ENCODE data around the gene WDR12. TPM values are rescaled to one million over a fixed set of nuclear protein-coding genes. Genes with fewer than 3 reads are reported as not detected.
"Not testable (repeated sequence)": the region's sequence is repeated elsewhere in the genome, so short reads cannot be mapped to it uniquely, and the experiment has no call there.

The WDR12 gene
- total RNA-seq, 2 experiments from 2014 or later: 35.1 to 42.3 TPM

DNA sequence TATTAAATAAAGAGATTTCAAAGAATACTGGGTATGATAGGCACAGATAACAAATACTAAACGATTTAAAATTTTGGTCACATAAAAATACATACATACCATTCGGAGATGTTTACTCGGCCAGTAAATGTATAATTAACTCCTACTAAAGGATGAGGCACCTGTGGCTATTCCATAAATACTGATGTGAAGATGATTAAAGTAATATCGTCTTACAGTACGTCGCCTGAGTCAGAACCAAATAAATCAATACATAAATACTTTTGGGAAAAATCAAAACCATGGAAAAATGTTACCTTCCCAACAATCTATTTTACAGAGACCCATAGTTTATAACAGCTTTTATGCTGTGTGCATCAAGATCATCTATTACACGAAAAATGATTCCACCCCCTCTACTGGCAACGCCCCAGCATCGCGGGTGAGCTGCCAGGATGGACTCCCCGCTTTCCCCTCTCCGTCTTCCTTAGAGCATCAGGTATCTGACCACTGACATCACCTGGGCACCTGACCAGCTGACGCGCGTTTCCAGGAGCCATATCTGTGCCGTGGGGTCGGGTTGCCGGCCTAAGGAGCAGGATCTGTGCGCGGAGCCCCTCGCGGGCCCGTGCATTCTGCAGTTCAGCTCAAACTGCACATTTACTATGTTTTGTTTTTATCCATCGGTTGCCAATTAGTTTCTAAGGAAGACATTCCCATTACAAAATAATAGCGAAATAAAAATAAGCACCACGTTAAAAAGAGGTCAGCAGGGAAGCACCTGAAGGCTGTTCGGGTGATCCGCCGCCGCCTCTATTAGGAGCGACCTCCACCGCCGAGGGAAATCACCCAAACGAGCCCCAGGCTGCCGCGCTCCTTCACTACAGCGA lies 40.8 kb downstream of the WDR12 start:
- no peaks in the 10 kb centered on the region for H3K9me3 Mint-ChIP-seq
- peaks cover 11% of the 10 kb centered on the region for H3K4me1 Mint-ChIP-seq
- ATAC-seq (ENCODE audit: low read depth) (peak; percentile 86), DNase-seq (peak; percentile 68)
- peaks cover 4% of the 10 kb centered on the region for H3K27me3 Mint-ChIP-seq
- H3K4me3 Mint-ChIP-seq: peak overlapping the region; percentile 90
- H3K27ac Mint-ChIP-seq: peak overlapping the region; percentile 76
- POLR2A ChIA-PET: interaction anchor here (0.6 to 2.3 kb wide), 5 partner anchors 10 to 365 kb away, joined by 3 to 18 read pairs (median 4); partner anchors contain the start of gene FAM117B
- H3K36me3 Mint-ChIP-seq: no peaks in the 10 kb centered on the region

DNA sequence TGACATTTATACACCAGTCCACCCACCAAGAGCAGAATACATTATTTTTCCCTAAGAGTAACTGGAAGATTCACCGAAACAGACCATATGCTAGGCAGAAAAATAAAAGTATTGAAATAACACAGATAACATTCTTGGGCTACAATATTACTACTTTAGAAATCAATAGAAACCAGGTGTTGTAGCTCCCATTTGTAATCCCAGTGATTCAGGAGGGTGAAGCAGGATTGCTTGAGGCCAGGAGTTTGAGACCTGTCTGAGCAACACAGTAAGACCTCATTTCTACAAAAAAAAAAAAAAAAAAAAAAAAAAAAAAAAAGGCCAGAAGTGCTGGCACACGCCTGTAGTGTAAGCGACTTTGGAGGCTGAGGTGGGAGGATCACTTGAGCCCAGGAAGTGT lies 49.5 kb downstream of the WDR12 start:
- no peaks in the 10 kb centered on the region for H3K36me3 Mint-ChIP-seq
- no peak overlapping the region for H3K4me3 Mint-ChIP-seq
- H3K9me3 Mint-ChIP-seq: no peaks in the 10 kb centered on the region
- no peaks in the 10 kb centered on the region for H3K4me1 Mint-ChIP-seq
- no peak overlapping the region for H3K27ac Mint-ChIP-seq
- ATAC-seq (ENCODE audit: low read depth): no peak
- DNase-seq: no peak
- H3K27me3 Mint-ChIP-seq: no peaks in the 10 kb centered on the region
- POLR2A ChIA-PET: no interaction called here

DNA sequence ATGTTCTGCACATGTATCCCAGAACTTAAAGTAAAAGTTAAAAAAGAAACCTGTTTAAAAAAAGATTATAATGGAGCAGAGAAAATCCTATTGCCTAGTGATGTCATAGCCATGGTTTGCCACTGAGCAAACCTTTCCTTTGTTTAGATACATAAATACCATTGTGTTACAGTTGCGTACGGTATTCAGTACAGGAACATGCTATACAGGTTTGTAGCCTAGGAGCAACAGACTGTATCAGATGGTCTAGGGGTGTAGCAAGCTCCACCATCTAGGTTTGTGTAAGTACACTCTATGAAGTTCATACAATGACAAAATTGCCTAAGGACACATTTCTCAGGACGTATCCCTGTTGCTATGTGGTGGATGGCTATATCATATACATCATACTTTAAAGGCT lies 52.9 kb downstream of the WDR12 start:
- POLR2A ChIA-PET: no interaction called here
- Mint-ChIP-seq H3K4me3 (no peak overlapping the region), H3K27me3 (no peaks in the 10 kb centered on the region), H3K4me1 (no peaks in the 10 kb centered on the region), H3K36me3 (no peaks in the 10 kb centered on the region), H3K9me3 (no peaks in the 10 kb centered on the region), H3K27ac (no peak overlapping the region)
- ATAC-seq (ENCODE audit: low read depth) (no peak), DNase-seq (no peak)

DNA sequence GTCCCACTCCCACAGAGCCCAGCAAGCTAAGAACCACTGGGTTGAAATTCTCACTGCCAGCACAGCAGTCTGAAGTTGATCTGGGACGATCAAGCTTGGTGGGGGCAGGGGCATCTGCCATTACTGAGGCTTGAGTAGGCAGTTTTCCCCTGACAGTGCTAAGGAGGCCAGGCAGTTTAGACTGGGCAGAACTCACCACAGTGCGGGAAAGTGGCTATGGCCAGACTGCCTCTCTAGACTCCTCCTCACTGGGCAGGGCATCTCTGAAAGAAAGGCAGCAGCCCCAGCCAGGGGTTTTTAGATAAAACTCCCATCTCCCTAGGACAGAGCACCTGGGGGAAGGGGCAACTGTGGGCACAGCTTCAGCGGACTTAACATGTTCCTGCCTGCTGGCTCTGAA lies 62.1 kb downstream of the WDR12 start:
- not testable (repeated sequence) for H3K9me3 Mint-ChIP-seq; H3K27ac Mint-ChIP-seq; ATAC-seq (ENCODE audit: low read depth); H3K27me3 Mint-ChIP-seq; DNase-seq; H3K36me3 Mint-ChIP-seq; H3K4me3 Mint-ChIP-seq; H3K4me1 Mint-ChIP-seq
- POLR2A ChIA-PET: interaction anchor here (0.6 kb wide), 1 partner anchor 390 kb away, joined by 3 read pairs; the partner anchor contains the start of gene CYP20A1

DNA sequence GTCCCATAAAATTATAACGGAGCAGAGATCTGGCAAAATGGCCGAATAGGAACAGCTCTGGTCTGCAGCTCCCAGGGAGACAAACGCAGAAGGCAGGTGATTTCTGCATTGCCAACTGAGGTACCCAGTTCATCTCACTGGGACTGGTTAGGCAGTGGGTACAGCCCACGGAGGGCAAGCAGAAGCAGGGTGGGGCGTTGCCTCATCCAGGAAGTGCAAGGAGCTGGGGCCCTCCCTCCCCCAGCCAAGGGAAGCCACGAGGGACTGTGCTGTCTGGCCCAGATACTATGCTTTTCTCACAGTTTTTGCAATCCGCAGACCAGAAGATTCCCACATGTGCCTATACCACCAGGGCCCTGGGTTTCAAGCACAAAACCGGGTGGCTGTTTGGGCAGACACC lies 62.7 kb downstream of the WDR12 start:
- H3K4me3 Mint-ChIP-seq: no peak overlapping the region

DNA sequence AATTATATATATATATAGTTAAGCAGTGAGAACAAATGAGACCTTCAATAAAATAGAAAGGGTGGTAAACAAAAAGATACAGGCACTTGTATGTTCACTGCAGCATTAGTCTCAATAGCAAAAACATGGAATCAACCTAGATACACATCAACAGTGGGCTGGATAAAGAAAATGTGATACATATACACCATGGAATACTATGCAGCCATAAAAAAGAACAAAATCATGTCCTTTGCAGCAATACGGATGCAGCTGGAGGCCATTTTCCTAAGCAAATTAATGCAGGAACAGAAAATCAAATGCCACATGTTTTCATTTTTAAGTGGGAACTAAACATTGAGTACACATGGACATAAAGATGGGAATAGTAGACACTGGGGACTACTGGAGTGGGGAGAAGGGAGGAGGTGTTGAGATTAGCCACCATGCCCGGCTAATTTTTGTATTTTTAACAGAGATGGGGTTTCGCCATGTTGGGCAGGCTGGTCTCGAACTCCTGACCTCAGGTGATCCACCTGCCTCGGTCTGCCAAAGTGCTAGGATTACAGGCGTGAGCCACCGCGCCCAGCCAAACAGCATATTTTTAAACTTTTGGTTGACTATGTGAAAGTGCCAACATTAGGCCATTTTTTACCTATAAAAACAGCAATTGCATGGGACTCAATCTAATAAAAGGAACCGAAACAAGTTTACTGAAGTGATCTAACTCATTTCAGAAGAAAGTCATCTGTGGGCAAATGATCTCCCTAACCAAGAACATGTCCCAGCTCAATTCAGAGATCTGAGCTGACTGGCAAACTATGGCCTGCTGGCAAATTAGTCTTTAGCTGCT lies 63.6 kb downstream of the WDR12 start:
- POLR2A ChIA-PET: no interaction called here
- Mint-ChIP-seq H3K27ac (no peak overlapping the region), H3K27me3 (no peaks in the 10 kb centered on the region), H3K36me3 (peaks cover 2% of the 10 kb centered on the region), H3K4me3 (no peak overlapping the region), H3K9me3 (peaks cover 5% of the 10 kb centered on the region), H3K4me1 (peaks cover 4% of the 10 kb centered on the region)
- no peak for ATAC-seq (ENCODE audit: low read depth)
- DNase-seq: no peak

More for the DNA sequence above, 62.7 kb downstream of the WDR12 start:
- ATAC-seq (ENCODE audit: low read depth) (no peak), DNase-seq (no peak)
- Mint-ChIP-seq H3K4me1 (peaks cover 4% of the 10 kb centered on the region), H3K27ac (no peak overlapping the region), H3K9me3 (peaks cover 3% of the 10 kb centered on the region), H3K36me3 (peaks cover 2% of the 10 kb centered on the region), H3K27me3 (no peaks in the 10 kb centered on the region)
- POLR2A ChIA-PET: interaction anchor here (0.6 kb wide), 1 partner anchor 390 kb away, joined by 3 read pairs; the partner anchor contains the start of gene CYP20A1

DNA sequence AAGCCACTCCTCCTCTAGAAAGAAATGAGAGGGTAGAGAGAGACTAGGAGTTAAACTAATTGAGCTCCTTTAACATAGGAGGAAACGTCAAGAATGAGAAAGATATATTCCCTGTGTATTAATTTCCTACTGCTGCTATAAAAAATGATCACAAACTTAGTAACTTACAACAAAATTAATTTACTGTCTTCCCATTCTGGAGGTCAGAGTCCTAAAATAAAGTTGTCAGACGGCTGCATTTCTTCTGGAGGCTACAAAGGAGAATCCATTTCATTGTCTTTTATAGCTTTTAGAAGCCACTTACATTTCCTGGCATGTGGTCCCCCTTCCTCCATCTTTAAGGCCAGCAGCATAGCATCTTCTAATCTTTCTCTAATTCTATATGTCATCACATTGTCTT lies 66.8 kb downstream of the WDR12 start:
- no peak for DNase-seq
- Mint-ChIP-seq H3K27me3 (no peaks in the 10 kb centered on the region), H3K4me3 (no peak overlapping the region), H3K27ac (no peak overlapping the region), H3K4me1 (peaks cover 4% of the 10 kb centered on the region), H3K36me3 (peaks cover 5% of the 10 kb centered on the region), H3K9me3 (peaks cover 5% of the 10 kb centered on the region)
- ATAC-seq (ENCODE audit: low read depth): no peak
- POLR2A ChIA-PET: no interaction called here

DNA sequence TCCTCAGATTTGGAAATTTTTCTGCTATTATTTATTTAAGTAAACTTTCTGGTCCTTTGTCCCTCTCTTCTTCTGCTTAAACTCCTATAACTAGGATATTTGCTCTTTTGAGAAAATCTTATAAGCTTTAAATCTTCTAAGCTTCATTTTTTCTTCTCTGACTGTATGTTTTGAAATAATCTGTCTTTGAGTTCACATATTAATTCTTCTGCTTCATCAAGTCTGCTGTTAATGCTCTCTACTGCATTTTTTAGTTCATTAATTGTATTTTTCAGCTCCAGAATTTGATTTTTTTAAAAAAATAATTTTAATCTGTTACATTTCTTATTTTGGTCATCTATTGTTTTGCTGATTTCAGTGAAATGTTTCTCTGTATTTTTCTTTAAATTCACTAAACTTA lies 68.8 kb downstream of the WDR12 start:
- no peaks in the 10 kb centered on the region for H3K4me1 Mint-ChIP-seq
- POLR2A ChIA-PET: no interaction called here
- ATAC-seq (ENCODE audit: low read depth): no peak
- no peak for DNase-seq
- peaks cover 5% of the 10 kb centered on the region for H3K36me3 Mint-ChIP-seq
- no peak overlapping the region for H3K4me3 Mint-ChIP-seq
- no peaks in the 10 kb centered on the region for H3K27me3 Mint-ChIP-seq
- peaks cover 5% of the 10 kb centered on the region for H3K9me3 Mint-ChIP-seq
- H3K27ac Mint-ChIP-seq: no peak overlapping the region

DNA sequence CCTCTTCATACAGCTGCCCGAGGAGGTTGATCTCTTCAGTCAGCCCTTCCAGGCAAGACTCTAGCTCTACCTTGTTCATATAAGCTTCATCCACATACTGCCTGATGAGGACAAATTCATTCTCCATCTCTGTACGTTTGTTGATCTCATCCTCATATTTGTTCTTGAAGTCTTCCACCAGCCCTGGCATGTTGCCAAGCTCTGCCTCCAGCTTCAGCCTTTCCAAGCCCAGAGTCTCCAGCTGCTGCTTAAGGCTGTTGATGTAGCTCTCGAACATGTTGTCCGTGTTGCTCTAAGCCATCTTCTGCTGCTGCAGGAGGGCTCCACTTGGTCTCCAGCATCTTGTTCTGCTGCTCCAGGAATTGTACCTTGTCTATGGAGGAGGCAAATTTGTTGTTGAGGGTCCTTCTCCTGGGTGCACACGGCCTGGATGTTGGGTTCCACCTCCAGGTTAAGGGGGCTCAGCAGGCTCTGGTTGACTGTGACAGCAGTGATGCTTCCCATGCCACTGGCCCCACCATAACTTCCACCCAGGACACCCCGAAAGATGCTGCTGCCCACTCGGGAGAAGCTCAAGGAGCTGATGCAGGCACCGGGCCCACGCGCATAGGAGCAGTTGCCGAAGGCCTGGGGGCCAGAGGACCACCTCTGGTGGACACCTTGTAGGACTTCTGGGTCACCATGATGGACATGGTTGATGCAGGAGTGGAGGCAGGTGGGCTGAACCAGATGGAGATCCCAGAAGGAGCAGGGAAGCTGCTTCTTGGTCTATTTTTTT lies 70.2 kb downstream of the WDR12 start:
- H3K27ac Mint-ChIP-seq: no peak overlapping the region
- ATAC-seq (ENCODE audit: low read depth) (no peak), DNase-seq (no peak)
- H3K4me1 Mint-ChIP-seq: no peaks in the 10 kb centered on the region
- POLR2A ChIA-PET: no interaction called here
- H3K27me3 Mint-ChIP-seq: no peaks in the 10 kb centered on the region
- H3K9me3 Mint-ChIP-seq: peaks cover 5% of the 10 kb centered on the region
- no peak overlapping the region for H3K4me3 Mint-ChIP-seq
- peaks cover 5% of the 10 kb centered on the region for H3K36me3 Mint-ChIP-seq

DNA sequence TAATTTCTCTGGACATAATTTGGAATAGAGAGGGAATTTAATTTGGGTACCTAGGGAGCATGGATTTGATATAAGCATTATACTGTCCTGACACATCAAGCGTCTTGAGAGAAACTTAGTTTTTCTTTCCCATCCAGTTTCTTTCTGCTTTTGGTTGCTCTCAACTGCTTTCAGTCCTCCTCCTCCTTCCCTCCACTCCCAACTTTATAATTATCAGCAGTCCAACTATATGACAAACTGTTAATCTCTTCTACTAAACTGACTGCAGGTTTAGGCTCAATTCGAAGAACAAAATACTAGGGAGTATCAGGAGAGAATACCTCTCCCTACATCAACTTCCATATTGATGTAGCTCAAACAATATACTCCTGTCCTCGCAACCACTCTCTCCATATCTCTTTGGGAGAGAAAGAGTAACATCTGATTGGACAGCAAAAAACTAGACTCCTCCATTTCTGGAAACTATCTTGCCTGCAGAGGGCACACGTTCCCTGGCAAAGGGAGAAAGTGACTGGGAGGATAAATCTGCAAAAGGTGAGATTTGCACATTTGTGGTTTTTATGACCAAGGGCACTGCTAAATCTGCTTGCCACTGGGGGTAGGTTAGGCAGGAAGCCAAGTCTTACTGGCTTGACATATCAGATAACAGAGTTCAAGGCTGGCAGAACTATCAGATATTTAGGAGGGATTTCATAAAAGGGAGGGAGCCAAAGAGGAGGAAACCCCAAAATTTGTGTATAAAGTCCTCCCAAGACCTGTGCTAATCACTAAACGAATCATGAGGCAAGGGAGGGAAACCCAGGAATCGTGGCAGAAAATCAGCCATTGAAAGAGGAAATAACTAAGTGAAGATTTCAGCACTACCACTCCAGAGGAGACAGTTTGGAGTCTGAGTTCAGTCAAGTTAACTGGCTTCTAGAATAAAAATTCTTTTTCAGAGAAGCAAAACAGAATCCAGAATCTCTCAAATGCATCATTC lies 79.9 kb downstream of the WDR12 start:
- H3K9me3 Mint-ChIP-seq: no peaks in the 10 kb centered on the region
- ATAC-seq (ENCODE audit: low read depth): peak; percentile 92
- H3K4me3 Mint-ChIP-seq: peak overlapping the region; percentile 46
- no peak for DNase-seq
- peaks cover 10% of the 10 kb centered on the region for H3K4me1 Mint-ChIP-seq
- POLR2A ChIA-PET: no interaction called here
- peak overlapping the region; percentile 13 for H3K27ac Mint-ChIP-seq
- H3K27me3 Mint-ChIP-seq: no peaks in the 10 kb centered on the region
- no peaks in the 10 kb centered on the region for H3K36me3 Mint-ChIP-seq

DNA sequence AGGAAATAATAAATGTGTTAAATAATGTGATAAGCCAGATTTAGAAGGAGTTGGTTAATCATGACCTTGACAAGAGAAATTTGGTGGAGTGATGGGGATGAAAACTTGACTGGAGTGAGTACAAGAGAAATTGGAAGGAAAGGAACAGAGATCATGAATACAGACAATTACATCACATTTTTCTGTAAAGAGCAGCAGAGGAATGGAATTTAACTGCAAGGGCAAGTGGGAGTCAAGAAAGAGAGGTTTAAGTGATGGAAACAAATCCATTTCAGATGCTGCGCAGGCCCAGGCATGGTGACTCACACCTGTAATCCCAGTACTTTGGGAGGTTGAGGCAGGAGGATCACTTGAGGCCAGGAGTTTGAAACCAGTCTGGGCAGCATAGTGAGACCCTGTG lies 86.6 kb downstream of the WDR12 start:
- H3K27ac Mint-ChIP-seq: no peak overlapping the region
- DNase-seq: no peak
- no peak overlapping the region for H3K4me3 Mint-ChIP-seq
- H3K4me1 Mint-ChIP-seq: no peaks in the 10 kb centered on the region
- no peaks in the 10 kb centered on the region for H3K9me3 Mint-ChIP-seq
- no peak for ATAC-seq (ENCODE audit: low read depth)
- POLR2A ChIA-PET: no interaction called here
- H3K27me3 Mint-ChIP-seq: no peaks in the 10 kb centered on the region
- H3K36me3 Mint-ChIP-seq: peaks cover 4% of the 10 kb centered on the region

Measured in activated naive CD8-positive, alpha-beta T cell treated with anti-CD3 and anti-CD28 coated beads, Interleukin-2, amount 10 ng/mL, durations not matched to agents 7 days and 5 days (primary cell).